Stimulated activated CD4-positive, alpha-beta T cell treated with anti-CD3 and anti-CD28 coated beads, Interleukin-2, amount 100 ng/mL, for 24 hours (primary cell): ENCODE data around the gene SLC28A1.
"Not testable (repeated sequence)": the region's sequence is repeated elsewhere in the genome, so short reads cannot be mapped to it uniquely, and the experiment has no call there.

Experiments
- DNase-seq, 2 donors: peaks; one replicate each; pipeline ENCODE4 v3.0.0-alpha.2; 2020

Gene SLC28A1

DNA sequence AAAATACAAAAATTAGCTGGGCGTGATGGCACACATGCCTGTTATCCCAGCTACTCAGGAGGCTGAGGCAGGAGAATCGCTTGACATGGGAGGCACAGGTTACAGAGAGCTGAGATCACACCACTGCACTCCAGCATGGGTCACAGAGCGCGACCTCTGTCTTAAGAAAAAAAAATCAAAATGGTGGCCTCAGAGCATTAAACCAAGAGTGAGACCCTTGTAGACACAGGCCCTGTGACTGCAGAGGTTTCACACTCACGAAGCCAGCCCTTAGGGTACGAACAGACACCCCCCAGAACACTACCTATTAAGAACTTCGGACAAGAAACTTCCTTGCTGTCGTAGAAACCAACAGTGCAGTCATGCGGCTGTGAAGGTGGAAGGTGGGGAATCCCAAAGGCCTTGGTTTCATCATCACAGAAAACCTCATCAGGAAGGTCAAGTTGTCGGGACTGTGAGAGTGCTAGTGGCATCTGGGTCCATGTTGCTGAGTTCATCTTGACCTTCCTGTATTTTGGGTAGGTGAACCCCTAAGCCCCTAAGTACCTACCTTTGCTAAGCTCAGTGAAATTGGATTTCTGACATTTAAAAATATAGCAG lies 92.4 kb downstream of the SLC28A1 start:
- DNase-seq = no peak

- no peak for DNase-seq
These were observed 95.2 kb downstream of the SLC28A1 start for GRCh38 chr15:84979651-84980050.

GRCh38 chr15:84980196-84981053 lies 96.0 kb downstream of the SLC28A1 start:
- DNase-seq = peak; percentile 85 to 87

DNA sequence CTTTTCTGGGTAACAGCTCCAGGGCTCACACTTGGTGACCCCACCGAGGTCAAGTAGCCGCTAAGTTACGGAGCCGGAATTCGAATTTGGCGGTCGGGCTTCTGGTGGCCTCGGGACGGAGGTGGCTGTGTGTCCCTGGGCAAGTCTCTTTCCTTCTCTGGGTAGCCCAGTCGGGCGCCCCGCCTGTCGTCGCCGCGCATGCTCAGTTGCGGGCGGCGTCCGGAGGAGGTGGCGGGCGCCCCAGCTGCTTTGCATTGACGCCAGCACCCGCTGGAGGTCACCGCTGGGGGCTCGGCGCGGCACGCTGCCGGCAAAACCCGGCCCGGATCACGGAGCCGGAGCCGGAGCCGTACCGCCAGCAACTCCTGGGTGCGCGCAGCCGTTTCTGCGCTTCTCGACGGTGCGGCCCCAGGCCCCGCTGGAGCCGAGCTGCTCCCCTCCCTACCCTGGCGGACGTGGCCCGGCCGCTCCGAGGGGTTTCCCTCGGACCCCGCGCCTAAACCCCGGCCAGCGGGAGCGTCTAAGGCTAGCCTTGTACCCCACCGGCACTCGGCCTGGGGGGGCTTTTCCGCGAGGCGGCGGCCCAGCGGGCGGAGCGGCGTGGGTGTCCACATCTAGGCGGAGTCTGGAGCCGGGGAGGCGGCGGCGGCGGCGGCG lies 96.7 kb downstream of the SLC28A1 start:
- DNase-seq = peak; percentile 95 to 96

- no peak for DNase-seq
These were observed 97.3 kb downstream of the SLC28A1 start, which contains the start of gene PDE8A for GRCh38 chr15:84981711-84982300. Gene PDE8A (plus strand): TSS chr15:84981856. CDS start chr15:84982163, 307 bp downstream.

DNA sequence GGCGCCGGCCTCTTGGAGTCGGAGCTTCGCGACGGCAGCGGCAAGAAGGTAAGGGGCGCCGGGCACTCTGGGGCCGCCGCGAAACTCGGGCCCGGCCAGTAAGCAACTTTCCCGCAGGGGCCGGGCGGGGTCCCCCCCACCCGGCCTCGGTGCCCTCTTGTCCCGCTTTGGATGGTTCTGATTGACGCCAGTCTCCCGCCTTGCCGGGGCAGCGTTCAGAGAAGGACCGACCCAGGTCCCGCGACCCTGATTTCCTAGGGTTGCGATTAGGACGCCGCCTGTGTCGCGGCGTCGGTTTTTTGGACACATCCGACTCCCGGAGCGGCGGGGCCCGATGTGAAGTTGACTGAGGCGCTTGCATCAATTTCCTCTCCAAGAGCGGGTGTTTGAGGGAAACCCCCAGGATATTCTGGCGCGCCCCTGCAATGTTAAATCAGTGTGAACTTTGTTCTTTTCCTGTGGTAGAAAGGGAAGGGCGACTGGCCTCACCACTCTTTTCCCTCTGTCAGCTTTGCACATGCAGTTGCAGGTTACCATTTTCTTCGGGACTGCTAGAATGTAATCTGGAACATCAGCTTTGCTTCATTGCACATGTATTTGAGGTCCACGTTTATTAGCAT lies 97.9 kb downstream of the SLC28A1 start:
- DNase-seq = peak; percentile 57 to 63

DNA sequence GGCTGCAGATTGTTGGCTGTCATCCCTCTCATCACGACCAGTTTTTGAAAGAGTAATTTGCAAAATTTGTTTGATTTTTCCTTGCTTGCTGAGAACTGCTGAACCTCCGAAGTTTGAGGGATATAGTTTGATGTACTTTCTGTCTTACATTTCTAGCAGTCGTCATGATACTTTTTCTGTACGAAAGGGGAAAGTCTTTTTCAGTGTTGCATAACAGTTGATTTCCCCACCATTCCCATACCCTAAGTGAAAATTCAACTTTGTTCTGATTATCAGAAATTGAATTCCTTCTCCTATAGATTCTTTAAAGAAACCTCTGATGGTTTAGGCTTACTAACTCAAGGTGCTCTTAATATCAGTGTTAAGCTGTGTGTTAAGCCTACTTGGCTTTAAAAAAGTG lies 98.8 kb downstream of the SLC28A1 start:
- no peak for DNase-seq

GRCh38 chr15:84983711-84984110 lies 99.2 kb downstream of the SLC28A1 start:
- DNase-seq = no peak

DNA sequence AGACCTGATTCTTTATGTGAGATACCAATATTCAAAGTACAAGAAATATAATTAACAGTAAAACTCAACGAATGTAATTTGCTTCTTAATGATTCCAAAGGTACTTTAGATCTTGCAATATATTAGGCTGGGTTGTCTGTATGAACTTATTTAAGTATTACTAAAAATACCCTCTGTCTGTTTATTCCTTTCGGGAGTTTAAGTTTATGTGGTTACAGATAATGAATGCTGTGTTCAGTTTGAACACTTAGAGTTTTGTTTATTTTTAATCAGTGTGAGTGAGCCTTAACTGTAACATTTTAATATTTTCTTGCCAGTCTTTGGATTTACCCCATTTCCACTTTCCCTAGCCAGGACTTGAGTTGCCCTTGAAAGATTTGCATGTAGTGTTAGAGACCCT lies 100.7 kb downstream of the SLC28A1 start:
- no peak for DNase-seq

DNA sequence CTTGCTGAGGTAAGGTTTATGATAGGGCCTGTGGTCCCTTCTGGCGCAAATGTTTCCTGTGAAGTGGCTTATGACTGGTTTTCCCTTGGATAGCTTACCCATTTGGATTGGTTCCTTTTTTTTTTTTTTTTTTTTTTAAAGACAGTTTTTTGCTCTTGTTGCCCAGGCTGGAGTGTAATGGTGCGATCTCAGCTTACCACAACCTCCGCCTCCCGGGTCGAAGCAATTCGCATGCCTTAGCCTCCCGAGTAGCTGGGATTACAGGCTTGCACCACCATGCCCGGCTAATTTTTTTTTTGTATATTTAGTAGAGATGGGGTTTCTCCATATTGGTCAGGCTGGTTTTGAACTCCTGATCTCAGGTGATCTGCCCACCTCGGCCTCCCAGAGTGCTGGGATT lies 102.9 kb downstream of the SLC28A1 start:
- not testable (repeated sequence) for DNase-seq

DNA sequence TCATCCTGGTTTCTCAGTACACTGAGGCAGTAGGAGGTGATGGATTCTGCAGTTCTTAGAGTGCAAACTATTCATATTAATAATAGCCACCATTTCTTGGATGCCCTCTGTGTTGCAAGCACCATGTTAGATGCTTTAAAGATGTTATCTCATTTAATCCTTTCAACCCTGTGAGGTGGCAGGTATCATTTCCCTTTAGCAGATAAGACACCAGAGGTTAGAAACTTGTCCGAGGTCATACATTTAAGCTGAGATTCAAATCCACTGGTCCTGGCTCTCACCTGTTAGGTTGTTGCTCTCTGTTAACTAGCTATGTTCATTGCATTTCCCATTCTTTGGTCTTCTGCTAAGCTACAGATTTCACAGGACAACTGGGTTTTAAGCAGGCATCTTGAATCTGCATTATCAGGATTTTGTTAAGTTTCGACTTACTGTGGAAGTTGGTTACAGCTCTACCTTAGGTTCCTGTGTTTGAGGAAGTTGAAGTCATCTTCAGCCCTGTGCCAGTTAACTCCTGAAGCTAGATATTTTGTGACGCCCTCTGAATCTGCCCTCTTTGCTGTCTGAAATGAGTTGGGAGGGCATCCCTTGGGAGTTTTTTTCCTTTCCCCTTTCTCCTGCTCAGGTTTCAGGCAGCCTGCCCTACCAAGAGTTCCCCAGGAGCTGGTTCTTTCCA lies 103.6 kb downstream of the SLC28A1 start:
- no peak for DNase-seq

GRCh38 chr15:84988909-84989644 lies 104.6 kb downstream of the SLC28A1 start:
- DNase-seq = no peak

GRCh38 chr15:84990507-84990906 lies 106.0 kb downstream of the SLC28A1 start:
- no peak for DNase-seq

DNA sequence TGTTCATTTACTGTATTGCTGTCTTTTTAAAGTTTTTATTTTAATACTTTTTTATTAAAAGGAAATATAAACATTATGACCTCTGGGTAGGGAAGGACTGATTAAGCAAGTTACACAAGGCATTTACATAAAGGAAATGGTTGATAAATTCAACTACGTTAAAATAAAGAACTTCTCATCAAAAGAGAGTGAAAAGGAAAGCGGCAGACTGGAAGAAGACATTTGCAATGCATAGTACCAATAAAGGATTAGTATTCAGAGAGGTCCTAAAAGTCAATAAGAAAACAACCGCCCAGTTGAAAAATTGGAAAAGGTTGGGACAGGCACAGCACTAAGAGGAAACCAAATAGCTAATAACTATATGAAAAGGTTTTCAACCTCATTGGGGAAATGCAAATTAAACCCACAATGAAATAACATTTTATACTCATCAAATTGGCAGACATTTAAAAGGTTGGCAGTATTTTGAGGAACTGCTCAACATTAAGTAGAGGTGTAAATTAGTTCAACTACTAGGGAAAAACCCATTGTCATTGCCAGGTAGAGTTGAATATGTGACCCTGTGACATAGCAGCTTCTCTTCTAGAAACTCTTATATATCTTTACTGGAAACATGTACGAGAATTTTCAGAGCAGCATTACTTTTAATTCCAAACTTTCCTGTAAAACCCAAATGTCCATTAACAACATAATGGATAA lies 106.7 kb downstream of the SLC28A1 start:
- no peak for DNase-seq

GRCh38 chr15:84992157-84992944 lies 107.9 kb downstream of the SLC28A1 start:
- DNase-seq = peak; percentile 47 to 55
